NCI-H2196 (cell line): ENCODE measurements around the gene LRMDA.

Experiments
- DNase-seq: peaks from one replicate; lab custom pipeline; 2025; ENCODE audit not compliant: unreplicated experiment; lab: John Stamatoyannopoulos, UW

LRMDA gene

DNA sequence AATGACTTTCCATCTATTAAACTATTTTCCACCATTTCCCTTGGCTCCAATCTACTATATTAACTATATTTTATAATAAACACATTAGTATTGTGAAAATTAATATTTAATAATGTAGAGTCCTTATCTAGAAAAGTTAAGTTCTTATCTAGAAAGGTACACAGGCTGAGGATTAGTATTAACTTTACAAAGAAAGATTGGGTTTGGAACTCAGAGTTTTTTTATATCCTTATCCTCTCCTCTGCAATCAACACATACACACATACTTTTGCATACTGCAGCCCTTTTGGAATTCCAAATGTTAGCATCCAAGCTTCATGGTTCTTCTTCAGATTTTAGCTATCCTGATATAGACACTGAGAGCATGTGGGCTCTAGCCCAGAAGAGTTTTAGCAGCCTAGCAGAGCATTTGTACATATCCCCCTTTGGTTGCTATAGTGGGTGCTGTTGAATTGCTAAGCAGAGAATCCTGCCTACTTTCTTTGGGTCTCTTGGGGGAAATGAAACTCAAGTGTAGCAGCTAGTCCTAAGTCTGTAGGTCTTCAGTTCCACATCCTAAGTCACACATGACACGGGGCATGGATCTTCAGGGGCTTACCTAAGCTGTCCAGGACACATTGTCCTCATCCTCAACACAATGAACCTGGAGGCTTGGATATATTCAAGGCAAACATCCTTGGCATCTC, 874.6 kb downstream of the LRMDA start:
- no peak for DNase-seq

DNA sequence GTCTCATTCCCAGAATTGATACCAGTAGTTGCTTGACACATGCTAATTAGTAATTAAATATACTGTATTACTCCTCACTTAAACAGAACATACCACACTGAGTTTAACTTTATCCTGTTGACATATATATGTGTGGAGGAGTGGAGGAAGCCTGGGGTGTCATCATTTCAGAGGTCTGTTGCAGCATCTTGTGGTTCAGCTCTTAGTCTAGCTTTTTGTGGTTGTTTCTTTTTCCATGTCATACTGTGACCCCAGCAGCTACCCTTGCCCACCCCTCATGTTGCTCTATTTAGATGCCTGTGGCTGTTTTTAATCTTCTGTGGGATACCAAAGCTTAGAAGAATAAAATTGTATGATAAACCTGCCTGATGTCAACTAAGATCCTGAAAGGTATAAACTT, 875.4 kb downstream of the LRMDA start:
- DNase-seq = no peak

DNA sequence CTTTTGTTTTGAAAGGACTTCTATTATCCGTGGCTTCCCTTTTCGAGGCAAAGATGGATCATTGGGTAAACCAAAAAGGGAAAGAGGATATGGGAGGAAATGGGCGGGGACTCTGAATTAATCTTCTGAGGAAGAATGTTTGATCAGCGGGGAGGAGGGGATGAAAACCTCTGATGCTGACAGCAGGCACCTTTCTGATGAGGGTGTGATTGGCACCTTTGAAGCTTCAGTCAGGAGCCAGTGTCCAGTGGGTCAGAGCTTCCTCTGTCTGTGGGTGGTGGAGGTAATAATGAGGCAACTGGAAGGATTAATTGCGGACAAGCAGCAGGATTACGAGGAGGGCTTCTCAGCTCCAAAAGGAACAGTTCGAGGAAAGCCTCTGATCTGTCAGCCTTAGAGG, 877.6 kb downstream of the LRMDA start:
- DNase-seq = no peak

DNA sequence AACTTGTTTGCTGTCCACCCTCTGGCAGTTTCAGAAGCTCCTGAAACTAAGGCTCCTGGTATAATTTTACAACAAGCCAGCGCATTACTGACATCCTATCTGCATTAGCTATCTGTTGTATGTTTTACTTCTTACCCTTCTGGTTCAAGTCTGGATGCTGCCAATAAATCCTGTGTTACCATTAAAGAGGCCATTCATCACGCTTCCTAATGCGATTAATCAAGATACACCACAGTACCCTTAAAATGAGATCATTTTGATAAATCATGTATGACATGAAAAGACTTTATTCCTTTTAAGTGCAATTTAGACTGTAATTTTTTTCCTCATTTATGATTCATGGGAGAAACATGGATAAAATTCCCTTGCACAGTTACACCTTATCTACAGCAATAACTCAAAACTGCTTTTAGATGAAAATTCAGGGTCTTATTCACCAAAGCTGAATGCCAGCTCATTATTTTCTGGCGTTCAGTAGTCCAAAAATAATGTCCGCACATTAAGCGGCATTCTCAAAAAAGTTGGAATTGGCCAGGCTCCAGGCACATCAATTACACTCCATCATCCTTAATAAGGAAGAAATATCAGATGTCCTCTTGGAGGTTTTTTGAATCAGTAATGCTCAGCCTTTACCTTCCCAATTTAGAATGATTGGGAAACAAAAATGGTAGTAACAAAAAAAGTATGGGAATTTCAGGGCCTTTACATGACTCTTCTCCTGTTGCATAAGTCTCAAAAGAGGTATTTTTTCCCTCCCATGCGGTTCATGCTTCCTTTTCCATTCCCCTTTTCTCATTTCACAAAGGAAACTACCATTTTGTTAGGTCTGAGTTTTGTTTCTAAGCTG, 878.5 kb downstream of the LRMDA start:
- no peak for DNase-seq

DNA sequence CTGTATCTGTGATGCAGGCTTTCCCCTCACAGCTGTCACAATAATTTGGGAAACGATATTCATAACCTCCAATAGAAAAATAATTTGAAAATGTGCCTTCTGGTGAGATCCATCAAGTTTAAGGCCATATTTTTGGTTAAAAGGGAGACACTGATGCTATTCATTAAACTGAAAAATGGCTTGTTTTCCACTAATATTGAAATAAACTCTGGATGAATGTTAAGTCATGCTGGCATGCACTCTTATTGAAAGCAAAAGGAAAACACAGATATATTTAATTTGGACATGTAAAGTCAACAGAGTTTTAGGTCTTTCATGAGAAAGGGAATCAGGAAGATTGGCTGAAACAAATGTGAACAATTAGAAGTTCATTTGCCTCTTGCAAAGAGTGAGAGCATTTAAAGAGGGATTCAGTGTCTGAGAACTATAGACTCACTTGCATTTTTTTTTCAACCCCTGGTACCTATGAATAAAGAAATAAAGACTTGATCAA, 879.2 kb downstream of the LRMDA start:
- DNase-seq = no peak

DNA sequence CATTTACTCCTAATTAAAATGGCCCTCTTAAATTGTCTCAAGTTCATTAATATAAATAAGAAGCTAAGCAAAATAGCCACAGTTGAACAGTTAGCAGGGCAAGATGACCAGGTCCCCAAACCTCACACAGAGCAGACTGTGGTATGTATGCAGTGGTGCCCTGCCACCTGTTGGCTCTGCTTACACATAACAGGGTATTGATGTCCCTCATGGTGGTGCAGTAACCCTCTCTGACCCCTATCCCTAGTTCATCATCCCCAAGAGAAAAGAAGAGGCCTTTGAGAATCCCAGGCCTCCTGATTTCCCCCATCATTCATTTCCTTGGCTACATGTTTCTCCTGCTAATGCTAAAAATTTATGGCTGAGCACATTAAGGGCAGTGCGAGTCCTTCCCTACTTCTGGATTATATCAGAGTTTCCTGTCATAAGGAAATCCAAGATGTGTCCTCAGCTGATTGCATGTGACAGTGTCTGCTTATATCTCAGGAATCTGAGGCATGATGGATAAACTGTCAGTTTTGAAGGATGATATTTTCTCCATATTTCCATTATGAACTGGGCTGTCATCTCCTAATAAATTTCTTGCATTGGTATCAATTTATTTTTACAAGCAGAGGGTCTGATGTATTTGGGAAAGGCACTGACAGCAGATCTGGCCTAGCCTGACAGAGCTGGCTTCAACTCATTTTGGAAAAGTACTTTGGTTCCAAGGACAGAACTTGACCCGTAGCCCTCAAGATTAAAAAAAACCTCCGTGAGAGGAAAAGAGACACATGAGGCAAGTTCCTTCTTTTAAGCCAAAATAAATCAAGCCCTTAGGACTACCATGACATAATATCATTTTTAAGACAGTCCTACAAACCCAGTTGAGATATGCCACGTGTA, 880.6 kb downstream of the LRMDA start:
- DNase-seq = no peak

DNA sequence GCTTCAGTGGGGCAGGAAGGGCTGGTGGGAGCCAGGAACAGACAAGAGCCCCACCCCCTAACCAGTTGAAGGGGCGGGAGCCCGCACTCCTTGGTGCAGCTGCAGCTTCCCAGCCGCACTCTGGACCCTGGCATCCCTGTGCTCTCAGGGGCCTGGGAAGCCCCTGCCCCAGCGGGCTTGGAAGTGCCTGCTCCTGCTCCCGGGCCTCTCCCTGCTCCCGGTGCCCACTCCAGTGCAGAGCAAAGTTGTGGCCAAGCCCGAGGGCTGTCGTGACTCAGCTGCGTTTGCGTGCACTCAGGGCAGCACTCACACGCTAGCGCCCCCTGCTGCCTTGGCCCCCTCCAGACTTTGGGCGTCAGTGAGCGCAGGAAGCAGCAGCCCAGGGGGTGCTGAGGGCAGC, 883.8 kb downstream of the LRMDA start:
- DNase-seq = no peak

DNA sequence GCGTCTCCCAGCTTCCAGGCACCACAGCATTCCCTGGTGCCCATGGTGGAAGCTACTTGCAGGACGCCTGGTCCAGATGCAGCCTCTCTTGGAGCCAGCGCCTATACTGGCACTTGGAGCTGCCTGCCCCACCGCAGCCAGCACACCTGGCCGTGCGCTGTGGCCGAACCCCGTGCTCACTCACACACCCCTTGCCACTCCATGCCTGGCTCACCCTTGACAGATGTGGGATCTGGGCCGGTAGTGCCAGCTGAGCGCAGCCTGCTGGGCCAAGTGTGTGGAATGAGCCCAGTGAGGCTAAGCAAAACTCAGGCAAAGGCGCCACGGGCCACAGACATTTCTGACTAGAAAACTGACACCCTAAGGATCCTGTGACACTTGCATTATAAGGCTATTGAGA, 884.8 kb downstream of the LRMDA start:
- no peak for DNase-seq

DNA sequence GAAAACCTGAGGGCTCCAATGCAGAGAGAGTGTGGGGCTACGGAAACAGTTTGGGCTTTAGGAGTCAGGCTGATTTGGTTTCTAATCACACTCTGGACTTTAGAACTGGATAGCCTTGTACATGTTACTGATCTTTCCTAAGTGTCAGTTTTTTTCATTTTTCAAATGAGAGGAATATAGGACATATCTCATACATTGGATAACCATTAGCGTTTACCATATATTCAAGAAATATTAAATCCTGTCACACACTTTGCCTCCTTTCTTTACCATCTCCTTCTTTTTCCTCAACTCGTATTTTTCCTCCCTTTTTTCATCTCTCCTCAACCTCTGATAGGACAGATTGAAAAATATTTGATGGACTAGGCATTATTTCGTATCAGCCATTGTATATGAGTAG, 885.7 kb downstream of the LRMDA start:
- no peak for DNase-seq

DNA sequence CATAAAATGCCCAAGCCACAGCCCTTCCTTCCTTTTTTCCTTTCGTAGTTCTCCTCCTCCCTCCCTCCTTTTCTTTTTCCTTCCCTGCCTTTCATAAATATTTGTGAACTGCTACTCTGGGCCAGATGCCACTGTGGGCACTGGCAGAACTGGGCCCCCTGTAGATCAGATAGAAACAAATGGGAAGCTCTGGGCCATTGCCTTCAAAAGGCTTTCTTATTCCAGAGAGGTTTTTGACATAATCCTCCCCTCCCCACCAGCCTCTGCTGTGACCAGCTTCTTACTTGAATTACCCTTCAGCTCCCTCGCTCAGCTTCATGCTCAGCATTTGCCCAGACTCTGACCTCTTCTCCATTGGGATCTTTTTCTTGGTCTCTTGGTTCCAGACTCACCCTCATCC, 886.8 kb downstream of the LRMDA start:
- no peak for DNase-seq

DNA sequence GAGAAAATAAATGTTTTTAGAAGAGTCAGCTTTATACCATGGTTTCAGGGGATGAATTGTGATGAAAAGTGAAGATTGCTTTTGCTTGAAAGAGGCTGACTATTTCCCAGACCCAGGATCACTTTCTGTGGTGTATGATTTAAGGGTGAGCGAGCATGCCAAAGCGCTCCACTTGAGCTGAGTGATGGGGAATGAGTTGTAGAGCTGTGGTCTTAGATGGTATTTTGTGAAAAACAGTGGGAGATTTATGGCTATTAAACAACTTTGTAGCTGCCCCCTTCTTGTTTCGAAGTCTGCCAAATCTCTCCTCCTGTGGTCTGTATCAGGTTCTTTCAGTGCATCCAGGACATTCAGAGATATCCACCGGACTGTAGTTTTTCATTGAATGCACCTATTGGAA, 888.2 kb downstream of the LRMDA start:
- no peak for DNase-seq

DNA sequence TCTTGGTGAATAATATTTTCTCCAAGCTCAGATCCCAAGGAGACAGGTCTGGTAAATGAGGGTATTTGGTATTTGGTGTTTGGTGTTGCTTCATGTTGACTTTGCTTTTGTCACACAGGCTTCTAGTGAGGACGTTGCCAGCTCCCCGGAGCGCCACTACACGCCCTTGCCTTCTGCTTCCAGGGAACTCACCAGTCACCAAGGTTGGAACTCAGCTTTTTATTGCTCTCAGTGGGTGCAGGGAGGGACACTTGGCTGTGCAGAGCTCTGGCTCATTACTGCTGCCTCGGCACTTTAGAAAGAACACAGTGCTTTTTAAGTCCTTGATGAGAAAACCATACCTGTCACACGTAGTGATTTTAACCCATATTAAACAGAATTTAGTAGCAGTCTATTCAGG, 892.9 kb downstream of the LRMDA start:
- DNase-seq = no peak

DNA sequence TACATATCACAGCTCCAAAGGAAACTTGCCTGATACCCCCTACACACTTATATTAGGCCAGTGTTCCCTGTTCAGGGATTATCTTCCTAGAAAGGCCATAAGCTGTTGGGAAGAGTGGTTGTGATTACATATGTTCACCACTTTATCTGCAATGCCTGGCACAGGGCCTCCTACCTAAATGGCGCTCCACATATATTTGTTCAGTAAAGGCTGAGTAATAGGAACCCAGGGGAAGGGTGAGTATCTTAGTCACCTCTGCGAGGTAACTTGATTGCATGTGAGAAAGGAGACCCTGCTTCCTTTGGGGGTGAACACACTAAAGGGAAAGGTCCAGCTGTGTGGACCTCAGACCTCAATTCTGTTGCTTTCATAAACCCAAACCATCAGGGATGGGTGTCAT, 896.0 kb downstream of the LRMDA start:
- no peak for DNase-seq

DNA sequence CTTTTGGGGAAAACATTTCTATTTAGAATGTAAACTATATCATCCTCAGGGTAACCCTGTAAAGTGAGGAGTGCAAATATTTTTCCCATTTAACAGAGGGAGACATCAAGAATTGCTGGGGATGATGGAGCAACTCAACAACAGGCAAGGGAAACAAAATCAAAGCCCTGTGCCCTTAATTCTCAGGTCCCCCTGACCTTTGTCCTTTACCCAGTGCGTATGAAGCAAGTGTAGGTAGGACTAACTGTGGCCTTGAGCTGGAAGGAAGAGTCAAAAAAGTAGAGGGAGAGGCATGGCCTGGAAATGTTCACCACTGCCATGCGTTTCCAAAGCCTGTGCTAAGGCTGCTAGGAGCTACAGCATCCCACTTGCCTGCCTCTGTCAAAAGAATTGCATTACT, 896.9 kb downstream of the LRMDA start:
- no peak for DNase-seq

DNA sequence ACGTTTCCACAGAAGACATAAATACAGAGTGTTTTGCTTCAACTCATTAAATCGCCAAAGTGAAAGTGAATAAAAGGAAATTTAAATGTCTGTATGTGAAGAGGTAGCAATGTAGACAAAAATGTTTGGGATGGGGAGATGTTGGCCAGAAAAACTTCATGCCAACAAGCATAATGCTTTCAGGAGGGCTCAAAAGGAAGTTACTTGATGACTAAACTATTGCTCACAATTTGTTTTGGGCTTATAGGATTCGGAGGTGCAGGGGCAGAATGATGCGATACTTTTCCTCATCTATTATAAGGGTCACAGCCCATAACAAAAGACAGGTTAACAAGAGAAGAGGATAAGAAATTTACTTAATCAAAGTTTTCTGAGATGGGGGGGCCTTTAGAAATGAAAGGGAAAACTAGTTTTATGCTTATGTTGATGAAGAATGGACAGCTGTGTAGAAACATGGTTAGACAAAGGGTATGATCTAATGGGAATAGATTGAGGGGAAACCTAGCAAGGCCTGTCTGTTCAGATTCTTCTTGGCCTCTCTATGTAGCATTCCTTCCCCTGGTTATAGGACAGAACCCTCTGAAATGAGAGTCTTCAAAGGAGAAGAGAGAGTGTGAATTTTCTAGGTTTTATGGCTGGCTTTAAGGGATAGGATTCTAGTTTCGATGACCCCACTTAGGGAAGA, 898.6 kb downstream of the LRMDA start:
- no peak for DNase-seq

DNA sequence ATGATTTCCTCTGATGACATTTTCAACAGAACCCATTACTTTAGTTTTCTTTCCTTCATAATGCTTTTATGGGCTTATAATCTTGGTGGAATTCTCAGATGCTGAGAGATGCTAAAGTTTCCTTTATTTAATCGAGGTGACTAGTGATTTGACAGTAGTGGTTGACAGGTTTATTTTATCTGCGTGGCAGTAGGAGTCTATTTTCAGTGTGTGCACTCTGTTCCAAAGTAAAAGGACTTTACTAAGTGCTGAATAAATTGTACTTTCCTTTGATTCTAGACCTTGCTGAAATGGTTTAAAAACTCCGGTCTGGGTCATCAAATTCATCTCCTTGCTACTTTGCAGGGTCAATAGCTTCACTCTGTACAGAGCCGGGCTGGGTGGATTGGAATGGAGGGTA, 900.3 kb downstream of the LRMDA start:
- DNase-seq = no peak

DNA sequence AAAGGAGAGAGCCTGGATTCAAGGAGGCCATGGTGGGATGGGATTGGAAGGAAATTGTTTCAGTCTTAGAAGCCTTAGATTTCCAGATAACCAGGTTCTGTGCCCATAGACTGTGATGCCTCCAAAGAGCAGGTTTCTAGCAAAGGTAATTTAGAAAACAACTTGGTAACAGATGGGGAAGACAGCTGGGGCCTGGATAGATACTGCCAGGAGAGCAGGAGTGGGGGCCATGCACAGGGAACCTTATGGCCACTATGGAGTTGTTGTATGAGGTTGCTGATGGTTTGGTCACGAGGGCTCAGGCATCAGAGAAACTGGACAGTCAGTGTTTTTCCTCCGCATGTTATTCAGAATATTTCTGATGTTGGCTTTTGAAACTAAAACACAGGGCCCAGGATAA, 901.9 kb downstream of the LRMDA start:
- DNase-seq = no peak

DNA sequence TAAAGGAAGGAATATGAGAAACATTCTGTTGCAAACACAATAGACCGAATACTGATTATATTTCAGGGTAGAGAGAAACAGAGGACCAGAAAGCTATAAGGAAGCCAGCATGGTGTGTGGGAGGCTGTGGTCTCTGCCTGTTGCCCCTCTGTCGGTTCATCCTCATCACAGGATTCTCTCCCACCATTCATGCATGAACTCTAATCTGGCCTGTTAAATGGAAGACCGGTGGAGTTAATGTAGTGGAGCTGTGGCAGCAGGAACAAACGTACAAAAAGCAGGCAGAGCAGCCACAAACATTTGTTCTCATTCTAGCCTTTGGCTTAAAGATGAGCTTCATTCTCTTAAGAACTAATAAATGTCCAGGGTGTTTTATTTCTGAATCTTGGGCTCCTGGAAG, 902.4 kb downstream of the LRMDA start:
- DNase-seq = no peak

DNA sequence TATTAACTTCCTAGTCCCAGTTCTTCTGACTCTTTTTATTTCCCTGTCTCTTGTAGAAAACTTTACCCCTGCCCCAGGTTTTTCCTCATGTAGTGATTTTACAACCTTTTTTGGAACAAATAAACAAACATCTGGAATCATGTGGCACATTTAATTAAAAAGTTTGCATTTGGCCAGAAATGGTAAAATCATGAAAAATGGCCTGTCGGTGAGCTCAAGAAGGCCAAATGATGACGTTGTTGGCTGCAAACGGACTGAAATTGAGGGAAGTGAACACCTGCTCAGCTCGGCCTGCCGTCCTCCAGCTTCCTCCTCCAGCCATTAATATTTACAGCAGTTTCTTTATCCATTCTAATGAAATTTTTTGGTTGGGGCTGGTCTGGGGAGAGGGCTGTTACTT, 902.8 kb downstream of the LRMDA start:
- no peak for DNase-seq

DNA sequence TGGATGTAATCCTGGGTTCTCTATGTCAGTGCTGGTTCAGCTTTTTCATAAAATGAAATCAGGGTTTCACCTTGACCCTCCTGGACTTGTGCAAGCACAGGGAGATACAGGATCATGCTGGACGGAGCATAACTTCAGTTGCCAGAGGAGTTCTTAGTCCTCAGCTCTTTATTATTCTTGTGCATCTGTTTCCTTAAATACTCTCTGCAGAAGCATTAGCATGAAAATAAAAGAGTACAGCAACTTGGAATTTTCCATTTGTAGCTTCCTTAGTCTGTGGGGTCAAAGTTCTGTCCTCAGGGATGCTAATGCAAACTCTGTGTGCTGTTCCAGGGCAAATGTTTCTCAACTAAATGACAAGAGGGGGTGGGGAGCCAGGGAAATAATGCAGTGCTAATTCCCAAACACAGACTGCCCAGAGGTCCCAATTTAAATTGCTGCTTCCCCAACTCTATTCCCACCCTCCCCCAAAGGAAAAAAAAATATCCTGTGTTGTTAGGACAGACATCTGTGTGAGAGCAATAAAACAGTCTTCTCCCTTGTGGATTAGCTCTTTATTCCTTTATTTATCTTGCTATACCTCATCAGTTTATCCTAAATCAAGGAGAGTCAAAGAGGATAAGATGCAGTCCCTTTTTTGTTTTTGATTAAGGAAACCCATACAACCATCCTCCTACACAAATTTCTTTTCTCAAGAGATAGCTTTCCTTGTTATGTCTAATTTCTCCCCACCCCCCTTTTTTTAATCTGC, 905.0 kb downstream of the LRMDA start:
- no peak for DNase-seq
